ENCODE results near the gene RPS26. TPM values are rescaled to one million over a fixed set of nuclear protein-coding genes. Genes with fewer than 3 reads are reported as not detected.
A peak's percentile ranks its signal among the peaks of the same experiment; 100 is the strongest.

The RPS26 gene
- total and polyA plus RNA-seq, 9 of the 15 experiments (the other 6 are each of a cell fraction or from before 2014, with no cell fraction given): 70.2 to 1,589 (median 852) TPM

GRCh38 chr12:55996201-55996714, 45.5 kb upstream of the RPS26 start (continued):
- TF ChIP-seq ADNP (tag; IDR thresholded peaks at IDR 0.05): peak; percentile 93
- TF ChIP-seq ATF1 (CRISPR knock-in tag; IDR thresholded peaks at IDR 0.05): no peak
- TF ChIP-seq ATF1 (tag; IDR thresholded peaks at IDR 0.05): no peak; the same call in 1 of the 2 replicates
- no peak for TF ChIP-seq SRF (CRISPR knock-in tag; IDR thresholded peaks at IDR 0.05)
- TF ChIP-seq GABPB1 (CRISPR knock-in tag; IDR thresholded peaks at IDR 0.05): no peak
- TF ChIP-seq HDAC8 (tag; IDR thresholded peaks at IDR 0.05): no peak
- TF ChIP-seq MGA (IDR thresholded peaks at IDR 0.05): no peak
- 0 out of 4 replicates have a peak, but pooled peaks have one; percentile 15 to 17 for TF ChIP-seq TRIM24 (IDR thresholded peaks at IDR 0.05)
- TF ChIP-seq SNIP1 (IDR thresholded peaks at IDR 0.05; ENCODE audit: low read depth): no peak
- TF ChIP-seq HDAC1 (IDR thresholded peaks at IDR 0.05): peak in 1 of 2 experiments; percentile 42; a peak in 1 of 4 replicates
- no peak for TF ChIP-seq C11orf30 (IDR thresholded peaks at IDR 0.05; ENCODE audit: low read depth)
- no peak for TF ChIP-seq SREBF1 (IDR thresholded peaks at IDR 0.05; ENCODE audit: borderline replicate concordance, low read depth, low read length)
- no peak for TF ChIP-seq ZNF384 (IDR thresholded peaks at IDR 0.05; ENCODE audit: low read depth, low read length)
- TF ChIP-seq ZNF830 (CRISPR knock-in tag; IDR thresholded peaks at IDR 0.05): no peak
- peak; percentile 30 for TF ChIP-seq NCOA4 (IDR thresholded peaks at IDR 0.05; ENCODE audit: partially characterized antibody)
- TF ChIP-seq ESRRA (IDR thresholded peaks at IDR 0.05; ENCODE audit: borderline replicate concordance, low read depth): peak; percentile 43; the same call in 1 of the 2 replicates
- TF ChIP-seq SOX6 (IDR thresholded peaks at IDR 0.05): 0 out of 2 replicates have a peak, but pooled peaks have one; percentile 20
- TF ChIP-seq ZSCAN29 (IDR thresholded peaks at IDR 0.05): 0 out of 2 replicates have a peak, but pooled peaks have one; percentile 31
- TF ChIP-seq MLX (CRISPR knock-in tag; conservative IDR thresholded peaks at IDR 0.05): no peak
- peak; percentile 37; the same call in 1 of the 2 replicates for TF ChIP-seq PHB2 (IDR thresholded peaks at IDR 0.05; ENCODE audit: low read depth)
